NCI-H524 (cell line): ENCODE results near the gene LRRC3B.
A peak's percentile ranks its signal among the peaks of the same experiment; 100 is the strongest.

Experiments
- DNase-seq, 2 experiments: peaks; one replicate each; lab custom pipeline; 2025; lab: John Stamatoyannopoulos, UW

The LRRC3B gene

DNA sequence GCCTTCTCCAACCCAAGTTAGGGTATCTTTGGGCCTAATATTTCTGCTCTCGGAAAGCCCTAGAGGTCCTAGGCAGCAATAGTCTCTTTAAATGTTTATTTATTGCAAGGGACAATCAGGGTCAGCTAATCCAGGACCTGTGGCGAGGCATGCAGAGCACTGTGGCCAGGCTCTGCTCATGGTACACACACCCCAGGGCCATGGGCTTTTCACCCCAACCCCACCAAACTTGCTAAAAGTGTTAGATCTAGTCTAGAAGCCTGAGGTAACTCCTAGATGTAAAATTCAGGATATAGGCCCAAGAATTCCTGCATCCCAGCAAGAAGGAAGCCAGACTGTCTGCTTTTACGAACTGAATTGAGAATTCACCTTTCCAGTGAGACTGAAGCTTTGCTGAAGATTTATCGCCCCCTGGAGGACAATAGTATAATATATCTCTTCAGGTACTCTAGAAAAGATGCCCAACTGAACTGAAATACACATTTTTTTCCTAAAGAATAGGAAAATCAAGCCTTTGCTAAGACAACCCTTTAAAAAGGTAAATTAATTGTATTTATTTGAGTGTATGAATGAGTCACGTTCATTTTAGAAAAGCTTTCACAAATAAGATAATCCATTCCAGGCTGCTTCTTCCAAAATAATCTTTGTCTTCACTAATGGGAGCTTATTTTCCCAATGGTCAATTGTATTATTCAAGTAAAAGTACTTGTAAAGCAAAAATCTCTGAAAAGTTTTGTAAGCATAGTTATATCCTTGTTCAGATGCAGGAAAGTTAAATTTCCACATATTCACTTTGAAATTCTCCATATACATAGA is 89.8 kb downstream of the LRRC3B start:
- peak; percentile 51 to 77 for DNase-seq

DNA sequence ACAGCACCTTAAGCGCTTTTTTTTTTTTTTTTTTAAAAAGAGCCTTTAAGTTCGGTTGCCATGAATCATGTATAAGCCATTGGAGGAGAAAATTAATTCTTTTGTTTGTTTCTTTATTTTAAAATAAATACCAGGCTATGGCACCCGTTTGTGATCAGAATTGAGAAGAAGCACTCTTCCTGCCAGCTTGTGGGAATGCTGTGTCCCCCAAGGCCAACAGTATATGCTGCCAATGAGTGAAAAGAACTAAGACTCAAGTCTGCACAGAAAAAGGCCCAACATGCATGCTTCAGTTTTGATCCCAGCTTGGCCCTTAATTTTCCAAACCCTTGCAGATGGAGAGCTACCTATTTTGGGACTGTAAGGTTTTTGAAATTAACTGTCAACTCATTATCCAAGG is 90.5 kb downstream of the LRRC3B start:
- DNase-seq = no peak

- no peak for DNase-seq
Measured at GRCh38 chr3:26714485-26714884, 91.9 kb downstream of the LRRC3B start.

- no peak for DNase-seq
Measured at GRCh38 chr3:26715431-26715830, 92.9 kb downstream of the LRRC3B start.

DNA sequence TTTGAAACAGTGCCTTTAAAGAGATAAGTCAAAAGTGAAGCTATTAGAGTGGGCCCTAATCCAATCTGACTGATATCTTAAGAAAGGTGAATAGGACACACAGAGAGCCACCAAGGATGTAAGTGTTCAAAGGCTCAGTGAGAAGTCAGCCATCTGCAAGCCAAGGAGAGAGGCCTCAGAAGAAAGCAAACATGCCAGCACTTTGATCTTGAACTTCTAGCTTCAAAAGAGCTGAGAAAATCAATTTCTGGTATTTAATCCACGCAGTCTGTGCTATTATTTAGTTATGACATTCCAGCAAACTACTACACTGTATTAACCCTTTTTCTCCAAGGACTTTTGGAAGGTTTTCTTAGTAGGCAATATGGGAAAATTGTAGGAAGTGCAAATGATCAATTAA is 95.7 kb downstream of the LRRC3B start:
- DNase-seq = no peak

DNA sequence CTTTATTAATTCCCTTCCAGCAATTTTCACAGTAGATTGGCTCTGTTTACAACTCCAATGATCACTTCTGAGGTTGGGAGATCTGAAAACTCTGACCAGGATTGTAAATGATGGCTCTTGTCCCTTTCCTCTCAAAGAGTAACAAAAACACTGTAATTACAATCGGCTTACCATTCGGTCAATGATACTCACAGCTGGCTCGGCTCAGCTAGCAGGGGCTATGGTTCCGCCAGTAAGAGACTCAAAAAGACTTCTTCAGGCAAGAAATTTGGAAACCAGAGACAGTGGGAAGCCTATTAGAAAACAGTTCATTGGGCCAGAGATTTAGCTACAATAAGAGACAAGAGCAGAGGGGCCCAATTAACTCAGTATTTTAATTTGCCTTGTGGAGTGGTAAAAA is 96.6 kb downstream of the LRRC3B start:
- peak in 1 of 2 experiments; percentile 6 for DNase-seq

- DNase-seq = no peak
Measured at GRCh38 chr3:26721047-26721446, 98.5 kb downstream of the LRRC3B start.

DNA sequence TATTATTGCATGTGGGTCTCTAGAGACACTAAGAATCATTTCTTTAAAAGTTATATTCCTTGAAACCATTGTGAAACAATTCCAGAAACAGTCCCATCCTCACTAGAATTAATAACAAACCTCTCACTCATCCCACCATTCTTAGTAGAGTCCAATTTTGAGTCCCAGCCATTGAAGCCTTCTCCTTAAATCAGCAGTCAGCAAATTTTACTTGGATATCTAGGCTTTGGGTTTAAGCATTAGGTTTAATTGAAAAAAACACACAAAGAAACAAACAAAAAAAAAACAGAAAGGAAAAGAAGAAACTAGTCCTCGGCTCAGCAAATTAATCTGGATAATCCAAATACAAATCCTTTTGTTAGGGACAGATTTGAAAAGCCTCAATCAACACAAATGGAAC is 109.3 kb downstream of the LRRC3B start:
- no peak for DNase-seq

DNA sequence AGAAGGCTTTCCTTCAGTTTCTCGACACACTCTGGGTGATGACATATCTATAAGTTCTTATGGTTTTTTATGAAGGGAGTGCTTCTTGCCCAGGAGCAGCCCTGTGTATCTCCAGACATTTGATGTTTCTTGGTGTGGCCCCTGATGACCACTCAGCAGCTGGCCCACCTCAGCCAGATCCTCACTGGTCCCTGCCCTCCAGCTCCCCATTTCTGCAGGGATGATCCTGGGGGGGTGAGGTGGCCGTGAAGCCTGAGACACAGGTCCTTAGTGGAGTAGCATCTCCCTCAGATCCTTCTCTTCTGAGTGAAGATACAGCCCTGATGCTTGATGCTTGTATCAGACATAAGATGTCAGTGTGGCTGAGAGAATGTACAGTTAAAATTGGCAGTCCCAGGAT is 127.7 kb downstream of the LRRC3B start:
- no peak for DNase-seq

GRCh38 chr3:26752466-26752865 is 129.9 kb downstream of the LRRC3B start:
- no peak for DNase-seq

DNA sequence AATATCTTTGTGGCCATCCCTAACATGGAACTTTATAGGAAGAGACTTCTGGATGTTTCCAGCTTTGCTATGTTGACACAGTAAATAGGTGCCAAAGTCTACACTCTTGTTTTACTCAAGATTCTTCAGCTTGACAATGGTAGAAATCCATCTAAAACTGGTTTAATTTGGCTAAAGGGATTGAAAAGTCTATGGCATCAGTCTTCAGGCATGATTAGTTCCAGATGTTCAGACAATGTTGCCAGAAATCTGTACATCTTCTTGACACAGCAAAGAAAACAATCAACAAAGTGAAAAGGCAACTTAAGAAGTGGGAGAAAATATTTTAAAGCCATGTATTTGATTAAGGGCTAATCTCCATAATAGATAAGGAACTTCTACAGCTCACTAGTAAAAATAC is 130.5 kb downstream of the LRRC3B start:
- DNase-seq = no peak

- no peak for DNase-seq
Measured at GRCh38 chr3:26757978-26758377, 135.4 kb downstream of the LRRC3B start.
